Measurements from ENCODE around the gene HIP1.
"Not testable (repeated sequence)": the region's sequence is repeated elsewhere in the genome, so short reads cannot be mapped to it uniquely, and the experiment has no call there.

The HIP1 gene

GRCh38 chr7:75599244-75599781, 139.4 kb downstream of the HIP1 start:
- DNase-seq (ENCODE audit: low spot score): no peak
- no peak for ATAC-seq (ENCODE audit: low read depth)
- Histone ChIP-seq H3K27me3 (ENCODE audit: insufficient read depth, poor library complexity, severe bottlenecking) (no peaks in the 10 kb centered on the region), H3K9me3 (ENCODE audit: severe bottlenecking) (no peaks in the 10 kb centered on the region), H3K4me3 (ENCODE audit: severe bottlenecking) (no peak overlapping the region), H3K36me3 (ENCODE audit: low read depth) (no peaks in the 10 kb centered on the region), H3K4me1 (ENCODE audit: insufficient read depth, poor library complexity, severe bottlenecking) (peaks cover 11% of the 10 kb centered on the region), H3K27ac (ENCODE audit: poor library complexity, severe bottlenecking) (no peak overlapping the region)
- TF ChIP-seq CTCF (IDR thresholded peaks at IDR 0.05; ENCODE audit: poor library complexity, severe bottlenecking): no peak

- no peaks in the 10 kb centered on the region for H3K36me3 ChIP-seq (ENCODE audit: low read depth)
- H3K4me3 ChIP-seq (ENCODE audit: severe bottlenecking): no peak overlapping the region
- DNase-seq (ENCODE audit: low spot score) (no peak), ATAC-seq (ENCODE audit: low read depth) (peak; percentile 88)
- no peak for TF ChIP-seq CTCF (IDR thresholded peaks at IDR 0.05; ENCODE audit: poor library complexity, severe bottlenecking)
- no peaks in the 10 kb centered on the region for H3K27me3 ChIP-seq (ENCODE audit: insufficient read depth, poor library complexity, severe bottlenecking)
- H3K4me1 ChIP-seq (ENCODE audit: insufficient read depth, poor library complexity, severe bottlenecking): peaks cover 11% of the 10 kb centered on the region
- peak overlapping the region; percentile 68 for H3K27ac ChIP-seq (ENCODE audit: poor library complexity, severe bottlenecking)
- H3K9me3 ChIP-seq (ENCODE audit: severe bottlenecking): no peaks in the 10 kb centered on the region
Measured at GRCh38 chr7:75596727-75597614, 141.8 kb downstream of the HIP1 start.

GRCh38 chr7:75595766-75596165, 143.0 kb downstream of the HIP1 start:
- H3K4me1 ChIP-seq (ENCODE audit: insufficient read depth, poor library complexity, severe bottlenecking): peaks cover 11% of the 10 kb centered on the region
- no peak for DNase-seq (ENCODE audit: low spot score)
- no peak for ATAC-seq (ENCODE audit: low read depth)
- H3K27me3 ChIP-seq (ENCODE audit: insufficient read depth, poor library complexity, severe bottlenecking): no peaks in the 10 kb centered on the region
- TF ChIP-seq CTCF (IDR thresholded peaks at IDR 0.05; ENCODE audit: poor library complexity, severe bottlenecking): no peak
- H3K27ac ChIP-seq (ENCODE audit: poor library complexity, severe bottlenecking): peak overlapping the region; percentile 68
- no peak overlapping the region for H3K4me3 ChIP-seq (ENCODE audit: severe bottlenecking)
- H3K36me3 ChIP-seq (ENCODE audit: low read depth): peaks cover under 1% of the 10 kb centered on the region; the same call in 1 of the 2 replicates
- no peaks in the 10 kb centered on the region for H3K9me3 ChIP-seq (ENCODE audit: severe bottlenecking)

- not testable (repeated sequence) for ATAC-seq (ENCODE audit: low read depth); H3K9me3 ChIP-seq (ENCODE audit: severe bottlenecking); H3K27me3 ChIP-seq (ENCODE audit: insufficient read depth, poor library complexity, severe bottlenecking); H3K27ac ChIP-seq (ENCODE audit: poor library complexity, severe bottlenecking); H3K36me3 ChIP-seq (ENCODE audit: low read depth); DNase-seq (ENCODE audit: low spot score); H3K4me3 ChIP-seq (ENCODE audit: severe bottlenecking)
- H3K4me1 ChIP-seq (ENCODE audit: insufficient read depth, poor library complexity, severe bottlenecking): peaks cover 11% of the 10 kb centered on the region
Measured at GRCh38 chr7:75593500-75594184, 145.1 kb downstream of the HIP1 start.

- no peak overlapping the region for H3K4me3 ChIP-seq (ENCODE audit: severe bottlenecking)
- no peak for TF ChIP-seq CTCF (IDR thresholded peaks at IDR 0.05; ENCODE audit: poor library complexity, severe bottlenecking)
- no peaks in the 10 kb centered on the region for H3K27me3 ChIP-seq (ENCODE audit: insufficient read depth, poor library complexity, severe bottlenecking)
- DNase-seq (ENCODE audit: low spot score): no peak
- H3K9me3 ChIP-seq (ENCODE audit: severe bottlenecking): no peaks in the 10 kb centered on the region
- peaks cover 4% of the 10 kb centered on the region for H3K36me3 ChIP-seq (ENCODE audit: low read depth)
- no peak overlapping the region for H3K27ac ChIP-seq (ENCODE audit: poor library complexity, severe bottlenecking)
- ATAC-seq (ENCODE audit: low read depth): no peak
- H3K4me1 ChIP-seq (ENCODE audit: insufficient read depth, poor library complexity, severe bottlenecking): peaks cover 3% of the 10 kb centered on the region
Measured at GRCh38 chr7:75591467-75592255, 147.1 kb downstream of the HIP1 start.
